HG03095 (cell line): Measurements from ENCODE around the gene PKP2.

Experiments used
- ATAC-seq: cut with Tn5 transposase; IDR thresholded peaks from one replicate; pipeline ENCODE4 v1.9.1; 2021; ENCODE audit warnings: moderate library complexity; ENCODE audit not compliant: unreplicated experiment

PKP2 gene

GRCh38 chr12:32896432-32897280 lies at the start of gene PKP2:
TSS of gene PKP2 (minus strand) at chr12:32896777. CDS start at chr12:32896731, 46 bp downstream.
- peak; percentile 58 for ATAC-seq

GRCh38 chr12:32944195-32944594 lies 47.6 kb upstream of the PKP2 start:
- no peak for ATAC-seq

GRCh38 chr12:32939801-32940200 lies 43.2 kb upstream of the PKP2 start:
- no peak for ATAC-seq

GRCh38 chr12:32926963-32927362 lies 30.4 kb upstream of the PKP2 start:
- no peak for ATAC-seq

- no peak for ATAC-seq
Observed at GRCh38 chr12:32926356-32926755, 29.8 kb upstream of the PKP2 start.

GRCh38 chr12:32922546-32923297 lies 26.1 kb upstream of the PKP2 start:
- ATAC-seq: no peak

GRCh38 chr12:32921397-32921796 lies 24.8 kb upstream of the PKP2 start:
- ATAC-seq: no peak

- ATAC-seq: no peak
Observed at GRCh38 chr12:32920506-32921085, 24.0 kb upstream of the PKP2 start.

- no peak for ATAC-seq
Observed at GRCh38 chr12:32918890-32919801, 22.6 kb upstream of the PKP2 start.

- ATAC-seq: no peak
Observed at GRCh38 chr12:32917094-32917611, 20.6 kb upstream of the PKP2 start.

GRCh38 chr12:32907898-32908476 lies 11.4 kb upstream of the PKP2 start:
- ATAC-seq: no peak

GRCh38 chr12:32907166-32907565 lies 10.6 kb upstream of the PKP2 start:
- no peak for ATAC-seq

GRCh38 chr12:32906399-32907165 lies 10.0 kb upstream of the PKP2 start:
- peak; percentile 100 for ATAC-seq

GRCh38 chr12:32903763-32904162 lies 7.2 kb upstream of the PKP2 start:
- ATAC-seq: no peak

- ATAC-seq: no peak
Observed at GRCh38 chr12:32903318-32903717, 6.7 kb upstream of the PKP2 start.

- ATAC-seq: no peak
Observed at GRCh38 chr12:32902287-32902997, 5.9 kb upstream of the PKP2 start.

- no peak for ATAC-seq
Observed at GRCh38 chr12:32901553-32901952, 5.0 kb upstream of the PKP2 start.

- no peak for ATAC-seq
Observed at GRCh38 chr12:32897687-32898573, 1.4 kb upstream of the PKP2 start.
